CD8-positive, alpha-beta memory T cell (primary cell): ENCODE data around the gene SLC39A11. TPM values are rescaled to one million over a fixed set of nuclear protein-coding genes. Genes with fewer than 3 reads are reported as not detected.

Experiments used
- CTCF ChIA-PET: fragments of 350-600 bp; sonication (Branson Sonifier 250); formaldehyde crosslinking; loops from one replicate; lab custom pipeline; 2021; ENCODE audit warnings: antibody characterized with exemption; lab: Charles Lee
- POLR2A ChIA-PET: fragments of 350-600 bp; sonication (Branson Sonifier 250); formaldehyde crosslinking; loops from one replicate; lab custom pipeline; 2021; ENCODE audit warnings: antibody characterized with exemption; lab: Charles Lee
- DNase-seq, 5 donors: peaks; one replicate each; pipeline versions ENCODE4 v3.0.0 to v3.0.0-alpha.2; 2020 to 2022; ENCODE audit warnings: mixed read lengths in 1 of 5
- H3K27ac ChIP-seq: one replicate; pipeline ENCODE4 v1.7.0; 2013; ENCODE audit warnings: low read depth, mild to moderate bottlenecking, low read length, moderate library complexity
- H3K27me3 ChIP-seq: 2 replicates; pipeline ENCODE4 v1.7.0; 2013; ENCODE audit warnings: low read length, mild to moderate bottlenecking; ENCODE audit not compliant: insufficient read depth, poor library complexity, severe bottlenecking
- H3K36me3 ChIP-seq: 2 replicates; pipeline ENCODE4 v1.7.0; 2013; ENCODE audit warnings: mild to moderate bottlenecking, low read length, moderate library complexity; ENCODE audit not compliant: insufficient read depth
- H3K4me1 ChIP-seq: 2 replicates; pipeline ENCODE4 v1.7.0; 2013; ENCODE audit warnings: mild to moderate bottlenecking, low read length, moderate library complexity; ENCODE audit not compliant: insufficient read depth
- H3K4me3 ChIP-seq: 2 replicates; pipeline ENCODE4 v1.7.0; 2013; ENCODE audit warnings: mild to moderate bottlenecking, low read length
- H3K9me3 ChIP-seq: 2 replicates; pipeline ENCODE4 v1.7.0; 2013; ENCODE audit warnings: mild to moderate bottlenecking, low read length
- H3K27ac Mint-ChIP-seq, 8 donors: one replicate each; pipeline ENCODE4 v1.8.0; 2020 to 2021; ENCODE audit warnings: mixed read lengths in 8 of 8, mild to moderate bottlenecking in 6 of 8, inconsistent platforms in 3 of 8, moderate library complexity in 3 of 8
- H3K27me3 Mint-ChIP-seq, 2 donors: one replicate each; pipeline ENCODE4 v1.8.0; 2020 to 2021; ENCODE audit warnings: mixed read lengths in 2 of 2, mild to moderate bottlenecking in 1 of 2, moderate library complexity in 1 of 2
- H3K36me3 Mint-ChIP-seq, 3 donors: one replicate each; pipeline ENCODE4 v1.8.0; 2020 to 2021; ENCODE audit warnings: mixed read lengths in 3 of 3, inconsistent platforms in 1 of 3, mild to moderate bottlenecking in 1 of 3
- H3K4me1 Mint-ChIP-seq, 3 donors: one replicate each; pipeline ENCODE4 v1.8.0; 2020 to 2021; ENCODE audit warnings: mixed read lengths in 3 of 3, inconsistent platforms in 1 of 3, mild to moderate bottlenecking in 1 of 3
- H3K4me3 Mint-ChIP-seq, 7 donors: one replicate each; pipeline ENCODE4 v1.8.0; 2020 to 2021; ENCODE audit warnings: mixed read lengths in 7 of 7, mild to moderate bottlenecking in 6 of 7, moderate library complexity in 4 of 7, inconsistent platforms in 2 of 7
- H3K9me3 Mint-ChIP-seq, 5 donors: one replicate each; pipeline ENCODE4 v1.8.0; 2020 to 2022; ENCODE audit warnings: mixed read lengths in 5 of 5, mild to moderate bottlenecking in 3 of 5, moderate library complexity in 2 of 5, inconsistent platforms in 1 of 5
- polyA plus RNA-seq: library from polyadenylated mRNA; unstranded; fragments of 300-500 nt; fragmentation: Illumina TruSeq; gene quantifications from one replicate; pipeline ENCODE4 v1.2.3, GENCODE V29; 2021
- total RNA-seq, 2 experiments: library from RNA; stranded (reverse); gene quantifications; one replicate each; pipeline ENCODE4 v1.2.3, GENCODE V29; 2021

The SLC39A11 gene
- total and polyA plus RNA-seq, 3 experiments from 2014 or later: 13.1 to 18.5 (median 17.2) TPM

DNA sequence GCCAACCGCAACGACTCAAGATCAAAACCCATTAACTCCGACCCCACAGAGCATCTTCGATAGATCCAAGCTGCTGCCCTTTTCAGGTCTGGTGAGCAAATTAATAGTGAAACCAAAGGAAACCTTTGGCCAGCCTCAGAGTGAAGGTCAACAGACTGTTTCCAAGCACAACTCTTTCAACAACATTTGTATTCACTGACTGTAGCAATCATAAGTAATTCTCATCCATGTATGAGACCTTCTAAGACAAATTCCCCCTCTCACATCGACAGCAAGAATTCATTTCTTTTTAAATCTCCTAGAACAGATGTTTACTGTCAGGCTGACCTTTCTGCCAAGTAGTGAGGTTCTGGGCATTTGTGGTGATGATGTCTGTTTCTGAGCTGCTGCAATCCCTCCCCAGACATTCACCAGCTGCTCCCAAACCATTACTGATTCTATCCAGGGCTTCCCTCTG, 64.2 kb downstream of the SLC39A11 start:
- POLR2A ChIA-PET: no interaction called here
- Mint-ChIP-seq H3K27ac (peak overlapping the region in 1 of 8 donors; percentile 30), H3K27me3 (no peaks in the 10 kb centered on the region), H3K4me3 (no peak overlapping the region), H3K9me3 (peaks cover 0 to 13% (median 0%) of the 10 kb centered on the region in 5 donors), H3K36me3 (peaks cover 32 to 51% (median 50%) of the 10 kb centered on the region in 3 donors), H3K4me1 (peaks cover 0 to 4% (median 3%) of the 10 kb centered on the region in 3 donors)
- H3K4me1 ChIP-seq: no peaks in the 10 kb centered on the region
- H3K27ac ChIP-seq: no peak overlapping the region
- CTCF ChIA-PET: no interaction called here
- no peaks in the 10 kb centered on the region for H3K9me3 ChIP-seq
- H3K36me3 ChIP-seq: no peaks in the 10 kb centered on the region
- no peak overlapping the region for H3K4me3 ChIP-seq
- DNase-seq: no peak
- H3K27me3 ChIP-seq: no peaks in the 10 kb centered on the region

DNA sequence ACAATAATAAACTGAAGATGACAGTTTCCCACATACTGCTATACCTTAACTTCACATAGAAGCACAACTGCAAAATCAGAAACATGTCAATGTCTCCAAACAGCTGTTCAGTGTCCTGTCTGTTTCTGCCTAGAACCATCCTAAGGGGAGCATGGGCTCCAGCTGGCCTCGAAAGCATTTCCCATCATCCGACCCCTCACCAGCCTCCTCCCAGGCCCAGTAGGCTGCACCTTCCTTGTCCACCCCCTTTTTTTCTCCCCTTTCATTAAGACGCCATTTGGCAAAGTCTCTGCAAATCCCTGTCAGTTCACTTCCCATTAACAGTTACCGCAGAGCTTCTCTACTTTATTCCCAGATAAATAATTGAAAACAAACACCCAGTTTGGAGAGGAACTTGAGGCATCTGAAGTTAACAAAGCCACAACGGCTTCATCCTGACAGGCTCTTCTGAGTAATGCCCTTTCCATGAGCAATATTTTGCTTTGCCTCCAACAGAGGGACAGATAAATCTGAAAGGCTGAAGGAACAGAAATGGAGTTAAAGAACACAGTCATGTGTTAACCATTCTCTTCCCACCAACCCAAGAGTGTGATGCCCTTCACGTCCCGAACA, 65.3 kb downstream of the SLC39A11 start:
- H3K27me3 ChIP-seq: no peaks in the 10 kb centered on the region
- POLR2A ChIA-PET: no interaction called here
- H3K27me3 Mint-ChIP-seq: no peaks in the 10 kb centered on the region
- peaks cover 34 to 59% (median 55%) of the 10 kb centered on the region in 3 donors for H3K36me3 Mint-ChIP-seq
- H3K9me3 Mint-ChIP-seq: peaks cover 0 to 20% (median 4%) of the 10 kb centered on the region in 5 donors
- H3K27ac Mint-ChIP-seq: peak overlapping the region in 2 of 8 donors; percentile 29 to 66
- no peak overlapping the region for H3K27ac ChIP-seq
- DNase-seq: no peak
- no peak overlapping the region for H3K4me3 Mint-ChIP-seq
- peaks cover 6 to 9% (median 9%) of the 10 kb centered on the region in 3 donors for H3K4me1 Mint-ChIP-seq
- CTCF ChIA-PET: no interaction called here
- no peak overlapping the region for H3K4me3 ChIP-seq
- no peaks in the 10 kb centered on the region for H3K9me3 ChIP-seq
- no peaks in the 10 kb centered on the region for H3K36me3 ChIP-seq
- H3K4me1 ChIP-seq: no peaks in the 10 kb centered on the region

DNA sequence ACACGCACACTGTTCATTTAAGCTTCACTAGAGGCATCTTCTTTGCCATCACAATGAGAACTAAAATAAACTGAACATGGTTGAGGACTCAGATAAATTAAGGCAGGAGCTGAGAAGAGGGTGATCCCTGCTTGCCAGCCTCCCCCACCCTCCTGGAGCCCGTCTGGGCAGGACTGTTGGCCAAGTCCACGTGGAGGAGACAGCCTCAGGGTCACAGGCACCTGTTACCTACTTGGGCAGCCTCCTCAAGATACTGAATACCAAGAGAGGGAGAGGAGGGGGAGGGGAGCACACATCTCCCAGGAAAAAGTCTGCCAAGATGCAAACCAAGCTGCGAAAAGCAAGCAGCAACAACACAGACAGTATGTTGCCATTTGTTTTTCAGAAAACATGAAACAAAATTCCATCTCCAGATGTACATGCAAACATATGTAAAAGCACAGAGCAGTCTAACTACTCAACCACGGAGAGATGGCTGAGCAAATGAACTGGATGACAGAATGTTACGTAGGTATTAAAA, 67.4 kb downstream of the SLC39A11 start:
- CTCF ChIA-PET: no interaction called here
- no peak overlapping the region for H3K27ac ChIP-seq
- peaks cover 7 to 15% (median 9%) of the 10 kb centered on the region in 3 donors for H3K4me1 Mint-ChIP-seq
- no peak for DNase-seq
- POLR2A ChIA-PET: no interaction called here
- H3K27me3 ChIP-seq: no peaks in the 10 kb centered on the region
- no peaks in the 10 kb centered on the region for H3K36me3 ChIP-seq
- no peak overlapping the region for H3K27ac Mint-ChIP-seq
- no peak overlapping the region for H3K4me3 ChIP-seq
- H3K9me3 ChIP-seq: peaks cover 3% of the 10 kb centered on the region
- H3K27me3 Mint-ChIP-seq: no peaks in the 10 kb centered on the region
- H3K9me3 Mint-ChIP-seq: peaks cover 2 to 32% (median 8%) of the 10 kb centered on the region in 5 donors
- H3K4me1 ChIP-seq: no peaks in the 10 kb centered on the region
- no peak overlapping the region for H3K4me3 Mint-ChIP-seq
- peaks cover 26 to 59% (median 51%) of the 10 kb centered on the region in 3 donors for H3K36me3 Mint-ChIP-seq

DNA sequence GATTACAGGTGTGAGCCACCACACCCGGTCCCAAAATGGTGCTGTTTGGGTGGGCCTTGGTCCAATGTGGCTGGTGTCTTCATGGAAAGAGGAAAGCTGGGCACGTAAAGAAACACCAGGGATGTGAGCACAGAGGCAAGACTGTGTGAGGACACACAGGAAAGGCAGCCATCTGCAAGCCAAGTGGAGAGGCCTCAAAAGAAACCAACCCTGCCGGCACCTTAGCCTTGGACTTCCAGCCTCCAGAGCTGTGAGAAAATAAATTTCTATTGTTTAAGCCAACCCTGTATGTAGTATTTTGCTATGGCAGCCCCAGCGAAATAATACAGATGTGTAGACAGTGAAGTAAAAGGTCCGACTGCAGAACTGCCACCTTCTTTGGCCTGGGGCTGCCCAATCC, 68.7 kb downstream of the SLC39A11 start:
- no peaks in the 10 kb centered on the region for H3K4me1 ChIP-seq
- CTCF ChIA-PET: no interaction called here
- no peak overlapping the region for H3K4me3 ChIP-seq
- Mint-ChIP-seq H3K27ac (no peak overlapping the region), H3K27me3 (no peaks in the 10 kb centered on the region), H3K4me1 (peaks cover 7 to 15% (median 9%) of the 10 kb centered on the region in 3 donors), H3K36me3 (peaks cover 30 to 66% (median 43%) of the 10 kb centered on the region in 3 donors), H3K9me3 (peaks cover 14 to 43% (median 21%) of the 10 kb centered on the region in 5 donors), H3K4me3 (peak overlapping the region in 1 of 7 donors; percentile 15)
- no peaks in the 10 kb centered on the region for H3K36me3 ChIP-seq
- H3K27me3 ChIP-seq: no peaks in the 10 kb centered on the region
- no peak for DNase-seq
- POLR2A ChIA-PET: no interaction called here
- H3K27ac ChIP-seq: no peak overlapping the region
- peaks cover 6% of the 10 kb centered on the region for H3K9me3 ChIP-seq

DNA sequence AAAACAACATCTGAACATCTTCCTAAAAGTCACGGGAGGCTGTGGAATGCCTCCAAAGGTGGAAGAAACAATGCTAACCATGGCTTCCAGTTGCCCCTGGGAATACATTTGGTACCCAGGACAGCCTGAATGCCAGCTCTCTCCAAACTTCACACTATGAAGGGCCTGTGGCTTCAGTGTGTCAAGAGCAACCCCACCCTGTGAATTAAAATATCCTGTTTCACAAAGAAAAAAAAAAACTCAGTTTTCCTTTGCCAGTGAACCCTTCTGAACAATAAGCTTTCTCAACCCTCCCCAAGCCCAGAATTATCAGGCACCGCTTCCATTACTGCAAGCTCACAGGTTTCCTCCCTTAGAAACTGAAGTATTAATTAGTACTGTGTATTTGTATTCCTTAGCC, 69.8 kb downstream of the SLC39A11 start:
- H3K27me3 Mint-ChIP-seq: no peaks in the 10 kb centered on the region
- H3K4me1 Mint-ChIP-seq: peaks cover 7 to 12% (median 9%) of the 10 kb centered on the region in 3 donors
- POLR2A ChIA-PET: no interaction called here
- no peak overlapping the region for H3K27ac Mint-ChIP-seq
- CTCF ChIA-PET: no interaction called here
- Histone ChIP-seq H3K9me3 (peaks cover 8% of the 10 kb centered on the region), H3K27ac (no peak overlapping the region), H3K4me3 (no peak overlapping the region), H3K4me1 (no peaks in the 10 kb centered on the region), H3K27me3 (no peaks in the 10 kb centered on the region), H3K36me3 (no peaks in the 10 kb centered on the region)
- peaks cover 27 to 67% (median 39%) of the 10 kb centered on the region in 3 donors for H3K36me3 Mint-ChIP-seq
- peaks cover 18 to 53% (median 31%) of the 10 kb centered on the region in 5 donors for H3K9me3 Mint-ChIP-seq
- no peak overlapping the region for H3K4me3 Mint-ChIP-seq
- no peak for DNase-seq

DNA sequence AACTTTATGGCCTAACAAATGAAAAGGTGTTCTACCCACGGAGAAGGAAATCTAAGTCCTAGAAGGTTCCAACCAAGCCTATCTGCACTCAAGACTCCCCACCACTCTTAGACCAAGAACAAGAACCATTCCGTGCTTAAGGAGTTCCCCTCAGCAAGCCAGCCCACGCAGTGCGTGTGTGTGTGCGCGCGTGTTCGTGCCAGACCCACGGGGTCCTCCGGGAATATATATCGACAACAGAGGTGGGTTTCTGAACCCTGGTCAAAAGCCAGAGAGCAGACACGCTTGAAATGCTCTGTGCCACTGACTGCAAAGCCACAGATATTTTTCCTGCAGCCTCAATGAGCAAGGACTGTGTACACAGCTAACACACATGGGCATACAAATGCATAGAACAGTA, 70.7 kb downstream of the SLC39A11 start:
- Mint-ChIP-seq H3K9me3 (peaks cover 18 to 56% (median 32%) of the 10 kb centered on the region in 5 donors), H3K4me1 (peaks cover 7 to 12% (median 9%) of the 10 kb centered on the region in 3 donors), H3K27me3 (no peaks in the 10 kb centered on the region), H3K4me3 (no peak overlapping the region), H3K27ac (no peak overlapping the region), H3K36me3 (peaks cover 29 to 66% (median 35%) of the 10 kb centered on the region in 3 donors)
- Histone ChIP-seq H3K27ac (no peak overlapping the region), H3K4me1 (no peaks in the 10 kb centered on the region), H3K36me3 (no peaks in the 10 kb centered on the region), H3K9me3 (peaks cover 8% of the 10 kb centered on the region), H3K27me3 (no peaks in the 10 kb centered on the region), H3K4me3 (no peak overlapping the region)
- ChIA-PET POLR2A (no interaction called here), CTCF (no interaction called here)
- no peak for DNase-seq

DNA sequence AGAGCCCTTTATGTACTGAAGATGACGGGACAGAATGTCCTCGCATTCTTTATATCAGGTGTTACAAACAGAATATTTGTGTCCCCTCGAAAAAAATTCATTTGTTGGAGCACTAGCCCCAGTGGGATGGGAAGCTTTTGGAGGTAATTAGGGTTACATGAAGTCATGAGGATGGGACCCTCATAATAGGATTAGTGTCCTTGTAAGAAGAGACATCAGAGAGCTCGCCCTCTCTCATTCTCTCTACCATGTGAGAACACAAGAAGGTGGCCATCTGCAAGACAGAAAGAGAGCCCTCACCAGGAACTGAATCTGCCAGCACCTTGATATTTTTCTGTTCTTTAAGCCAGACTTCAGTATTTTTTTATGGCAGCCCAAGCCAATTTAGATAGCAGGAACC, 72.4 kb downstream of the SLC39A11 start:
- Mint-ChIP-seq H3K27me3 (no peaks in the 10 kb centered on the region), H3K36me3 (peaks cover 24 to 56% (median 29%) of the 10 kb centered on the region in 3 donors), H3K4me1 (peaks cover 7 to 12% (median 8%) of the 10 kb centered on the region in 3 donors), H3K27ac (no peak overlapping the region), H3K9me3 (peaks cover 18 to 56% (median 32%) of the 10 kb centered on the region in 5 donors), H3K4me3 (no peak overlapping the region)
- Histone ChIP-seq H3K36me3 (no peaks in the 10 kb centered on the region), H3K27me3 (no peaks in the 10 kb centered on the region), H3K9me3 (peaks cover 8% of the 10 kb centered on the region), H3K4me3 (no peak overlapping the region), H3K27ac (no peak overlapping the region), H3K4me1 (no peaks in the 10 kb centered on the region)
- ChIA-PET POLR2A (no interaction called here), CTCF (no interaction called here)
- no peak for DNase-seq

DNA sequence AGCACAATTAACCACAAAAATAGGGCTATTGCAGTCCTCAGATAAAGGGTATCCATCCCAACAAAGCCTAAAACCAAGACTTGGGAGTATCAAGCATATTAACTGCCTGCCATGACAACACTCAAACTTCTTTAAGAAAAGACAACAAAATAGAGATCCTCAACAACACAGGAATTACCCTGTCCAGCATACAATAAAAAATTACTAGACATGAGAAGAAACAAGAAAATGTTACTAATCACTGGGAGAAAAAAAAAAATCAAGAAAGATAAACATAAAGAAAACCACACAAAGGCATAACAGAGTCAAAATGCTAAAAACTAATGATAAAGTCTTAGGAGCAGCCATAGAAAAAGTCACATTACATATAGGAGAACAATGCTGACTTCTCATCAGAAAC, 73.9 kb downstream of the SLC39A11 start:
- peaks cover 18 to 53% (median 32%) of the 10 kb centered on the region in 5 donors for H3K9me3 Mint-ChIP-seq
- H3K4me1 ChIP-seq: no peaks in the 10 kb centered on the region
- peaks cover 22 to 66% (median 23%) of the 10 kb centered on the region in 3 donors for H3K36me3 Mint-ChIP-seq
- peak overlapping the region in 1 of 8 donors; percentile 46 for H3K27ac Mint-ChIP-seq
- DNase-seq: no peak
- no peaks in the 10 kb centered on the region for H3K27me3 Mint-ChIP-seq
- no peak overlapping the region for H3K4me3 ChIP-seq
- H3K4me3 Mint-ChIP-seq: no peak overlapping the region
- ChIA-PET POLR2A (no interaction called here), CTCF (no interaction called here)
- H3K9me3 ChIP-seq: peaks cover 8% of the 10 kb centered on the region
- no peaks in the 10 kb centered on the region for H3K27me3 ChIP-seq
- H3K27ac ChIP-seq: no peak overlapping the region
- H3K36me3 ChIP-seq: no peaks in the 10 kb centered on the region
- peaks cover 10 to 12% (median 11%) of the 10 kb centered on the region in 3 donors for H3K4me1 Mint-ChIP-seq
